Activated CD4-positive, CD25-positive, alpha-beta regulatory T cell treated with anti-CD3 and anti-CD28 coated beads, Interleukin-2, amount 50 U/mL, for 24 hours (primary cell): ENCODE results near the gene TRIM45.
"Not testable (repeated sequence)": the region's sequence is repeated elsewhere in the genome, so short reads cannot be mapped to it uniquely, and the experiment has no call there.

ENCODE experiments used
- ATAC-seq, 2 donors: fragments of 150-1000 bp; cut with Tn5 transposase; one replicate each; pipeline ENCODE4 v1.10.0; 2021; ENCODE audit warnings: mild to moderate bottlenecking in 1 of 2, moderate library complexity in 1 of 2

The TRIM45 gene

GRCh38 chr1:117121589-117122329 is at the start of gene TRIM45:
TRIM45 (minus strand) TSS chr1:117121749; CDS start chr1:117121201, 548 bp downstream.
- peak; percentile 83 to 86 for ATAC-seq

GRCh38 chr1:117169871-117170596 is 48.5 kb upstream of the TRIM45 start:
- no peak for ATAC-seq

- ATAC-seq: no peak
These were observed 45.9 kb upstream of the TRIM45 start for GRCh38 chr1:117167402-117167801.

- ATAC-seq: no peak
These were observed 44.5 kb upstream of the TRIM45 start for GRCh38 chr1:117166076-117166475.

- no peak for ATAC-seq
These were observed 42.7 kb upstream of the TRIM45 start for GRCh38 chr1:117164209-117164608.

GRCh38 chr1:117162816-117163215 is 41.3 kb upstream of the TRIM45 start:
- no peak for ATAC-seq

- no peak for ATAC-seq
These were observed 40.3 kb upstream of the TRIM45 start for GRCh38 chr1:117161887-117162286.

GRCh38 chr1:117151305-117151704 is 29.8 kb upstream of the TRIM45 start:
- ATAC-seq: not testable (repeated sequence)

GRCh38 chr1:117150316-117150715 is 28.8 kb upstream of the TRIM45 start:
- no peak for ATAC-seq

- no peak for ATAC-seq
These were observed 26.5 kb upstream of the TRIM45 start for GRCh38 chr1:117147856-117148588.

GRCh38 chr1:117147341-117147831 is 25.8 kb upstream of the TRIM45 start:
- ATAC-seq: no peak

GRCh38 chr1:117146575-117147340 is 25.2 kb upstream of the TRIM45 start:
- ATAC-seq: no peak

- ATAC-seq: no peak
These were observed 24.5 kb upstream of the TRIM45 start for GRCh38 chr1:117146072-117146471.

- ATAC-seq: no peak
These were observed 22.3 kb upstream of the TRIM45 start for GRCh38 chr1:117143871-117144270.

- no peak for ATAC-seq
These were observed 21.6 kb upstream of the TRIM45 start for GRCh38 chr1:117143172-117143571.

GRCh38 chr1:117142200-117142599 is 20.7 kb upstream of the TRIM45 start:
- no peak for ATAC-seq

GRCh38 chr1:117138561-117138960 is 17.0 kb upstream of the TRIM45 start:
- no peak for ATAC-seq

- ATAC-seq: no peak
These were observed 16.6 kb upstream of the TRIM45 start for GRCh38 chr1:117138106-117138505.

GRCh38 chr1:117137281-117137855 is 15.8 kb upstream of the TRIM45 start:
- ATAC-seq: no peak

- ATAC-seq: no peak
These were observed 15.2 kb upstream of the TRIM45 start for GRCh38 chr1:117136749-117137148.

- no peak for ATAC-seq
These were observed 13.8 kb upstream of the TRIM45 start for GRCh38 chr1:117135329-117135728.

GRCh38 chr1:117130526-117130925 is 9.0 kb upstream of the TRIM45 start:
- no peak for ATAC-seq
